RCC 7860 (cell line): ENCODE results near the gene UBE2F.
"Not testable (repeated sequence)": the region's sequence is repeated elsewhere in the genome, so short reads cannot be mapped to it uniquely, and the experiment has no call there.

Source experiments
- DNase-seq: peaks from one replicate; pipeline ENCODE4 v3.0.0-alpha.2; 2015; ENCODE audit warnings: low spot score
- FAIRE-seq: peaks from 2 replicates; lab custom pipeline; 2012; peaks lifted over from hg19 to GRCh38; lab: Jason Lieb, UNC

Gene UBE2F

DNA sequence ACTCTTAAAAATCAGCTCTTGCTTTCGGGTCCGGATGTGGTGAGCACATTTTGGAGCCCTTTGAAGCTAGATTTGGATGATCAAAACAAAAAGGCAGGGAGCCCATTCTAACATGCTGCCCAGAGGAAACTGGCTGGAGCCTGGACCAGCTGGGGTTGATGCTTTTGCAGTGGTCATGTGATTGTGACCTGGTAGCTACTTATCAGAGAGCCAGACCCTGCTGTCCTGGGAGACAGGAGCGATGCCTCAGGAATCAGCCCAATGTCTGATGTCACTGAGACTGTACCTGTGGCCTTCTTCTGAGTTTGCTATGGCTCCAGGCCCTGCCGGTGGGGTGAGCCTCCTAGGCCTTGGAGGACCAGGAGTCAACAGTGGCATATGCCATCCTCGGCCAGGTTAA lies 75.3 kb downstream of the UBE2F start:
- no peak for FAIRE-seq
- no peak for DNase-seq

DNA sequence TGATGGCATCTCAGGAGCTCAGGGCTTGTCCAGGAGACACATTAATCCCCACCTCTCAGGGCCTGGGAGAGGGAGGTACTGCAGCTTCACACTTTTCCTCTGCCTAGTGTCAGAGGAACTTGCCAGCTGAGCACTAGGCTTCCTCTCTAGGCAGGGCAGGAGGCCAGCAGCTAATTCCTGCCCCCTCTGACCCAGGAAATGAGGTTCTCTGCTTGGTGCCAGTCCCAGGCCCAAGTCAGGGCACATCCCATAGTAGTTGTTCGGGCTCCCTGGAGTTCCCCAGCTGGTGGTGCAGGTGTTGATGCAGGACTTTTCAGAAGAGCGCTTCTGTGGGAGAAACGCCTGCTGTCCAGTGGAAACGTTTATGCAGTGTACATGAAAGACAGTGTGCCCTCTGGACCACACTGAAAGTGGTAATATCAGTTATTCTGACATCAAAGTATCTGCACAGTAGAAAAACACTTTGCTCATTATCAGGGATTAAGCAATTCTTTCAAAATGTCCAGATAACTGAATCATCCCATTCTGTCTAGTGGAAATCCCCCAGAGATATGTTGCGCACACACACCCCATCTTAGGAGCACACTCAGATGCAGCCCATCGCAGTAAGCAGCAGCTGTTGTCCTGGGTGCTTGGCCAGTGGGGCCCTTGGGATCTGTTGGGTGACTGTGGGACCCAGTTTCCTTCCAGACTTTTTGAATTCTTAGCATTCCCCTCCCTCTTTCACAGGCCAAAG lies 76.2 kb downstream of the UBE2F start:
- FAIRE-seq: no peak

GRCh38 chr2:238043851-238044250 lies 77.0 kb downstream of the UBE2F start:
- DNase-seq (no peak), FAIRE-seq (no peak)

More for the DNA sequence above, 76.2 kb downstream of the UBE2F start:
- no peak for DNase-seq

- FAIRE-seq (no peak), DNase-seq (no peak)
Measured at GRCh38 chr2:238045575-238045974, 78.8 kb downstream of the UBE2F start.

GRCh38 chr2:238046725-238047270 lies 80.0 kb downstream of the UBE2F start:
- DNase-seq (no peak), FAIRE-seq (no peak)

DNA sequence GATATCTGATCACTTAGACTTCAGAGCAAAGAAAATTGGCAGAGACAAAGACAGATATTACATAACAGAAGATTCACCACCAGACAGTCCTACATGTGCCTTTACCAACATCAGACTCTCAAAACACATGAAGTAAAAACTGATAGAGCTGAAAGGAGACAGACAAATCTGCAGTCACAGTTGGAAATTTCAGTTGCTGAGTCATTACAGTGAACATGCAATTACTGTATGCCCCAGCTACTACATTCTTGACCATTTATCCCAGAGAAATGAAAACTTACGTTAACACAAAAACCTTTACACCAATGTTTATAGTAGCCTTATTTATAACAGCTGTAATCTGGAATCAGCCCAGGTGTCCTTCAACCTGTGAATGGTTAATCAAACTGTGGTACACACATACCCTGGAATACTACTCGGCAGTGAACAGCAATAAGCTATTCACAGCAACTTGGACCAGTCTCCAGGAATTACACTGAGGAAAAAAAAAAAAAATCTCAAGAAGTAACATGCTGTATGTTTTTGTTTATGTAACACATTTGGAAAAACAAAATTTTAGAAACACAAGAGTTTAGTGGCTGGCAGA lies 86.5 kb downstream of the UBE2F start:
- FAIRE-seq: no peak
- peak; percentile 22 for DNase-seq

DNA sequence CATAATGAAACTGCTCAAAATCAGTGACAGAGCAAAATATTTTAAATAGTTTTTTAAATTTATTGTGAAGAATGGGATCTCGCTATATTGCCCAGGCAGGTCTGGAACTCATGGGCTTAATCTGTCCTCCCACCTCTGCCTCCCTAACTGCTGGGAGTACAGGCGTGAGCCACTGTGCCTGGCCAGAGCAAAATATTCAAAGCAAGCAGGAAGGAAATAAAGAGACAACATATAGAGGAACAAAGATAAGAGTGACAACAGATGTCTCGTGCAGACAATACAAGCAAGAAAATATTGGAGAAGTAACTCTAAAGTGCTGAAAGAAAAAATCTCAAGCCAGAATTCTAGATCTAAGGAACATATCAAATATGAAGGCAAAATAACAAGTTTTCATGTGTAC lies 89.0 kb downstream of the UBE2F start:
- FAIRE-seq (no peak), DNase-seq (no peak)

DNA sequence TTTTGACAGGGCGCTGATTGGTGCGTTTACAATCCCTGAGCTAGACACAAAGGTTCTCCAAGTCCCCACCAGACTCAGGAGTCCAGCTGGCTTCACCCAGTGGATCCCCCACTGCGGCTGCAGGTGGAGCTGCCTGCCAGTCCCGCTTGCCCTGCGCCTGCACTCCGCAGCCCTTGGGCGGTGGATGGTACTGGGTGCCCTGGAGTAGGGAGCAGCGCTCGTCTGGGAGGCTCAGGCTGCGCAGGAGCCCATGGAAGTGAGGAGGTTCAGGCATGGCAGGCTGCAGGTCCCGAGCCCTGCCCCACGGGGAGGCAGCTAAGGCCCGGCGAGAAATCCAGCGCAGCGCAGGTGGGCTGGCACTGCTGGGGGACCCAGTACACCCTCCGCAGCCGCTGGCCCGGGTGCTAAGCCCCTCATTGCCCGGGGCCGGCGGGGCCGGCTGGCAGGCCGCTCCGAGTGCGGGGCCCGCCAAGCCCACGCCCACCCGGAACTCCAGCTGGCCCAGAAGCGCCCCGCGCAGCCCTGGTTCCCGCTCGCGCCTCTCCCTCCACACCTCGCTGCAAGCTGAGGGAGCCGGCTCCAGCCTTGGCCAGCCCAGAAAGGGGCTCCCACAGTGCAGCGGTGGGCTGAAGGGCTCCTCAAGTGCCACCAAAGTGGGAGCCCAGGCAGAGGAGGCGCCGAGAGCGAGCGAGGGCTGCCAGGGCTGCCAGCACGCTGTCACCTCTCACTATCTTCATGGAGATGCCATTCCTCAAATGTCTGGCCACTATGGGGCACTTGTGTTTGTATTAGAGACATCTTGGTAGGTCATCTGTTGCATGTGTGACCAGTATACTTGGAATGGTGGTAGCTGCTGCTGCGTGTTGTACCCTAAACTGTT lies 91.1 kb downstream of the UBE2F start:
- DNase-seq, FAIRE-seq: not testable (repeated sequence)

- DNase-seq: no peak
- FAIRE-seq: no peak
Measured at GRCh38 chr2:238059505-238059904, 92.7 kb downstream of the UBE2F start.

- FAIRE-seq: no peak
Measured at GRCh38 chr2:238060096-238060541, 93.3 kb downstream of the UBE2F start.

GRCh38 chr2:238060542-238061314 lies 93.9 kb downstream of the UBE2F start, which contains the start of gene SCLY:
Gene SCLY (plus strand): TSS chr2:238061001. CDS start chr2:238061055, 54 bp downstream.
- peak; percentile 89 for DNase-seq
- peak; percentile 72 for FAIRE-seq

More at GRCh38 chr2:238060096-238060541, 93.3 kb downstream of the UBE2F start:
- DNase-seq: no peak

DNA sequence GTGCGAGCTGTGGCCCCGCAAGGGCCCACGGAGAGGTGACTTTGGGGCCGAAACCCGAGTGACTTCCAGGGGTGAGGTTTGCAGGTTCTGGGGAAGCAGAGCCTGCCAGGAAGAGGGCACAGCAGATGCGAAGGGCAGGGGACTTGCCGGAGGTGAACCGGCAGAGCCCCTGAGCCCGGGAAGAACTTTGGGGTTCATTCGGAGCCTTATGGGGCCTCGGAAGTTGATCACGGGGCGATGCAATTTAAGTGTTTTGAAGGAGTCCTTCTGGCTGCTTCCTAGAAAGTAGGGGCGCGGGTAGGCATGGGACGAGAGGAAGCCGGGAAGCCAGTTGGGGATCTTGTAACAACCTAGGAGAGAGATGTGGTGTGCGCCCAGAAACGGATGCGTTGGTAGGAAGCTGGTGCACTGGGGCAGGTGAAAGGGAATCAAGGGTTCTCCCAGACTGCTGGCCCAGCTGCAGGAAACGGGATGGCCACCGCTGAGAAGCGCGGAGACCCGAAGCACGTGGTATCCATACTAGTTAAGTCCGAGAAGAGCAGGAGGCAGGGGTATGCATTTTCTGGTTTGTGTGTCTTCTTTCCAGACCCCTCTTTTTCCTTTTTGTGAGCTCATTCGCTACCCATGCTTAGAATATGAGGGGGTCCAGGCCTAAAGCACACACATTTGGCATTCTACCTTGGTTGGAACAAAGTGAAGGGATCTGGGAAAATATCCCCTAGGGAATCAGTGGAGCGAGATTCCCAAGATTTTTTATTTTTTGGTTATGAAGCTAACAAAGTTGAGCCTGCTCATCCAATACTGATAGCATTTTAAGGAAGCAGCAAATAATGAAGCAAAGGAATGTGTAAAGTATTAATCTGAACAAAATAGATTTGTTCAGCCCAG lies 94.7 kb downstream of the UBE2F start:
- FAIRE-seq (no peak), DNase-seq (peak; percentile 25)

DNA sequence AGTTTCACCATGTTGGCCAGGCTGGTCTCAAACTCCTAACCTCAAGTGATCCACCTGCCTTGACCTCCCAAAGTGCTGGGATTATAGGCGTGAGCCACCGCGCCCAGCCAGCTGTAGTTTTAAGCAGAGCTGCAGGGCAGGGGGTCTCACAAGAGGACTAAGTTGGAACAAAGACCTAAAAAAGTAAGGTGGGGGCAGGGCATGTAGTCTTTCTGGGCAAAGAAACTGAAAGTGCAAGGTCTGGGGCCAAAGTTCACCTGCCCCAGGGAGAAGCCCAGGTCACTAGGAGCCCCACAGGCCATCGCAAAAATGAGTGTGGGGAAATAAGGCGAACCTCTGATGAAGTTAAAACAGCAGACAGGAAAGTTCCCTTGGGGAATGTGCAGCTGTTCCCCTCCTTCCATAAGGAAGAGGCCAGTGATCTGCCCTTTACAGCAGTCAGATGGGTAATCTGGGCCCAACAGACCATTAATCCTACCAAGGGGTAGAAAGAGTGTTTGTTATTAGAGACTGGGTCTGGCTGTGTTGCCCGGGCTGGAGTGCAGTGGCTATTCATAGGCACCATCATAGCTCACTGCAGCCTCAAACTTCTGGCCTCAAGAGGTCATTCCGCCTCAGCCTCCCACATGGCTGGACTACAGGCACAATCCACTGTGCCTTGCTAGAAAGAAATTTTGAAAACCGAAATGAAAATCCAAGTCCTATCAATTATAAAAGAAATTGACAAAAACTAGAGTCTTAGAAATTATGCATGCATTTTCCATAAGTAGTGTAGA lies 96.8 kb downstream of the UBE2F start:
- DNase-seq: no peak
- no peak for FAIRE-seq

GRCh38 chr2:238064376-238064775 lies 97.6 kb downstream of the UBE2F start:
- DNase-seq (no peak), FAIRE-seq (no peak)

DNA sequence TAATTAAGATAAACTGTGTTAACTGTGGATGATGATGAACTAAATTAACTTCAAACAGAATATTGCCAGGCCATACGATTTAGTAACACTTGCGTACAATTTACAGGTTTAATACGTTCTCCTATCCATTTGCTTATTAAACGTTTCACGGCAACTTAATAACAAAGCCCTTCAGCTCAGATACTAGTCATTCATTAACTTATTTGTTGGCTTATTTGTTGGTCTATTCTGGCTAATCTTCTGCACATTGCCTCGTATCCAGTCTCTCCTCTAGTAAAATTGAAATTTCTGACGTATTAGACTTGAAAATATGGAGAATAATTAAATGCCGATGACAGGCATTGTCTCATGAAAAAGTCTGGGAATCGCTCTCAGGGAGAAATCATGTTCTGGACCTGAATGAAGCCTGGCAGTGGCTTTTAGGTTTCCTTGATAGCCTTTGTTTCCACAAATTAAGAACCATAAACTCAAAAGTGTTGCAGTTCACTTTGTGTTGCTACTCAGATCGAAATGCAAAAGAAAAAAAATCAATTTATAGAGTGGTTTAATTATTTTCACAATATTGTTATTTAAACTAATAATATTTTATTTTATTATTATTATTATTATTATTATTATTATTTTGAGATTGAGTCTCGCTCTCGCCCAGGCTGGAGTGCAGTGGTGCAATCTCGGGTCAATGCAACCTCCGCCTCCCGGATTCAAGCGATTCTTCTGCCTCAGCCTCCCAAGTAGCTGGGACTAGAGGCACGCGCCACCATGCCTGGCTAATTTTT lies 98.4 kb downstream of the UBE2F start:
- FAIRE-seq (no peak), DNase-seq (no peak)

- DNase-seq: no peak
- no peak for FAIRE-seq
Measured at GRCh38 chr2:238066218-238066617, 99.4 kb downstream of the UBE2F start.

DNA sequence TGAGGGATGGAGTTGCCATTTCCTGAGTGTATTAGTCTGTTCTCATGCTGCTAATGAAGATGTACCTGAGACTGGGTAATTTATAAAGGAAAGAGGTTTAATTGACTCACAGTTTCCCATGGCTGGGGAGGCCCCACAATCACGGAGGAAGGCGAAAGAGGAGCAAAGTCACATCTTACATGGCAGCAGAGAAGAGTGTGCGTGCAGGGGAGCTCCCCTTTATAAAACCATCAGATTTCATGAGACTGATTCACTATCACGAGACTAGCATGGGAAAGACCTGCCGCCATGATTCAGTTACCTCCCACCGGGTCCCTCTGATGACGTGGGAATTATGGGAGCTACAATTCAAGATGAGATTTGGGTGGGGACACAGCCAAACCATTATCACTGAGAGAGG lies 99.9 kb downstream of the UBE2F start:
- DNase-seq, FAIRE-seq: not testable (repeated sequence)

DNA sequence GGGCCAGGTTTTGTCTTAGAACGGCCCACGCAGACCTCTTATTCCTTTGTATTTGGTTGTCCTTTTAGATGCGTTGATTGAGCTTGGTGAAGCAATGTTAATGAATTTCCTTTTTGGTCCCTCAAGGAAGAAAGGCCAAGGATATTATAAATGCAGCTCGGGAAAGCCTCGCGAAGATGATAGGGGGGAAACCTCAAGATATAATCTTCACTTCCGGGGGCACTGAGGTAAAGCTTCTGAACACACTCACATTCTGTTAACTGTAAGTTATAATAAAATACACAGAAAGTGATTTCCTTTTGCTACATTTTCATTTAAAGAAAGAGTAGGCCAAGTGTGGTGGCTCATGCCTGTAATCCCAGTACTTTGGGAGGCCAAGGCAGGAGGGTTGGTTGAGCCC lies 101.1 kb downstream of the UBE2F start:
- no peak for DNase-seq
- no peak for FAIRE-seq
